Type B pancreatic cell (in vitro differentiated cells): ENCODE data around the gene OXER1. TPM values are rescaled to one million over a fixed set of nuclear protein-coding genes. Genes with fewer than 3 reads are reported as not detected.

Experiments
- DNase-seq: peaks from one replicate; pipeline ENCODE4 v3.0.0; 2021; ENCODE audit warnings: mixed read lengths; ENCODE audit not compliant: unreplicated experiment; ENCODE audit errors: extremely low spot score
- H3K27ac Mint-ChIP-seq: 2 replicates; pipeline ENCODE4 v1.8.0; 2021; ENCODE audit warnings: mild to moderate bottlenecking, mixed read lengths
- H3K27me3 Mint-ChIP-seq: 2 replicates; pipeline ENCODE4 v1.8.0; 2021; ENCODE audit warnings: mixed read lengths
- H3K36me3 Mint-ChIP-seq: 2 replicates; pipeline ENCODE4 v1.8.0; 2021; ENCODE audit warnings: mixed read lengths
- H3K4me1 Mint-ChIP-seq: one replicate; pipeline ENCODE4 v1.8.0; 2021; ENCODE audit warnings: mixed read lengths; ENCODE audit not compliant: unreplicated experiment
- H3K4me3 Mint-ChIP-seq: 2 replicates; pipeline ENCODE4 v1.8.0; 2021; ENCODE audit warnings: mild to moderate bottlenecking, mixed read lengths
- H3K9me3 Mint-ChIP-seq: 2 replicates; pipeline ENCODE4 v1.8.0; 2021; ENCODE audit warnings: mixed read lengths
- CTCF ChIP-seq: fragments of 200-600 bp; sonication (generic); conservative IDR thresholded peaks from 2 replicates; pipeline ENCODE4 v1.5.0; 2021; ENCODE audit warnings: antibody characterized with exemption, mild to moderate bottlenecking
- total RNA-seq: library from RNA; stranded (reverse); gene quantifications from 2 replicates; pipeline ENCODE4 v1.2.1, GENCODE V29; 2021; ENCODE audit warnings: low replicate concordance

OXER1 gene
- total RNA-seq, 1 donor from 2014 or later = 2.8 TPM

- DNase-seq = no peak
- Mint-ChIP-seq H3K27ac (peak overlapping the region; percentile 88), H3K9me3 (peaks cover 8% of the 10 kb centered on the region), H3K4me1 (peaks cover 22% of the 10 kb centered on the region), H3K4me3 (peak overlapping the region; percentile 85), H3K36me3 (peaks cover 7% of the 10 kb centered on the region), H3K27me3 (peaks cover 9% of the 10 kb centered on the region)
- no peak for TF ChIP-seq CTCF
Measured at GRCh38 chr2:42809131-42809818, 45.3 kb upstream of the OXER1 start.

- peaks cover 22% of the 10 kb centered on the region for H3K4me1 Mint-ChIP-seq
- H3K4me3 Mint-ChIP-seq = peak overlapping the region; percentile 72
- peaks cover 7% of the 10 kb centered on the region for H3K36me3 Mint-ChIP-seq
- TF ChIP-seq CTCF = no peak
- peaks cover 7% of the 10 kb centered on the region for H3K9me3 Mint-ChIP-seq
- H3K27ac Mint-ChIP-seq = peak overlapping the region; percentile 79
- no peak for DNase-seq
- peaks cover 9% of the 10 kb centered on the region for H3K27me3 Mint-ChIP-seq
Measured at GRCh38 chr2:42808301-42808700, 44.4 kb upstream of the OXER1 start.

- peaks cover 9% of the 10 kb centered on the region for H3K27me3 Mint-ChIP-seq
- TF ChIP-seq CTCF = no peak
- no peaks in the 10 kb centered on the region for H3K9me3 Mint-ChIP-seq
- H3K36me3 Mint-ChIP-seq = peaks cover 4% of the 10 kb centered on the region
- H3K4me1 Mint-ChIP-seq = peaks cover 18% of the 10 kb centered on the region
- DNase-seq = no peak
- no peak overlapping the region for H3K4me3 Mint-ChIP-seq
- H3K27ac Mint-ChIP-seq = no peak overlapping the region
Measured at GRCh38 chr2:42806786-42807185, 42.9 kb upstream of the OXER1 start.

- Mint-ChIP-seq H3K27me3 (peaks cover 4% of the 10 kb centered on the region), H3K36me3 (no peaks in the 10 kb centered on the region), H3K27ac (no peak overlapping the region), H3K4me3 (no peak overlapping the region), H3K9me3 (no peaks in the 10 kb centered on the region), H3K4me1 (peaks cover 10% of the 10 kb centered on the region)
- TF ChIP-seq CTCF = no peak
- no peak for DNase-seq
Measured at GRCh38 chr2:42804891-42805290, 41.0 kb upstream of the OXER1 start.

GRCh38 chr2:42804338-42804737 lies 40.4 kb upstream of the OXER1 start:
- Mint-ChIP-seq H3K36me3 (no peaks in the 10 kb centered on the region), H3K9me3 (no peaks in the 10 kb centered on the region), H3K27me3 (peaks cover 4% of the 10 kb centered on the region), H3K4me1 (peaks cover 10% of the 10 kb centered on the region), H3K27ac (no peak overlapping the region), H3K4me3 (no peak overlapping the region)
- no peak for TF ChIP-seq CTCF
- DNase-seq = no peak
